B cell (primary cell): ENCODE data around the gene C11orf54. TPM values are rescaled to one million over a fixed set of nuclear protein-coding genes. Genes with fewer than 3 reads are reported as not detected.

Source experiments
- ATAC-seq: fragments of 200-7000 bp; cut with Tn5 transposase; one replicate; pipeline ENCODE4 v1.10.0; 2021; ENCODE audit warnings: low read depth, mild to moderate bottlenecking, moderate number of reproducible peaks, moderate library complexity
- CTCF ChIA-PET: fragments of 350-600 bp; sonication (Branson Sonifier 250); formaldehyde crosslinking; loops from one replicate; lab custom pipeline; 2021; ENCODE audit warnings: antibody characterized with exemption, inconsistent platforms; lab: Charles Lee
- POLR2A ChIA-PET: fragments of 350-600 bp; sonication (Branson Sonifier 250); formaldehyde crosslinking; loops from one replicate; lab custom pipeline; 2021; ENCODE audit warnings: antibody characterized with exemption; lab: Charles Lee
- DNase-seq: peaks from one replicate; pipeline ENCODE4 v3.0.0; 2013
- H2AFZ ChIP-seq: 2 replicates; pipeline ENCODE4 v1.6.1; 2012; ENCODE audit warnings: mild to moderate bottlenecking, low read depth, low read length; ENCODE audit not compliant: insufficient read depth, poor library complexity, severe bottlenecking
- H3K27ac ChIP-seq, 2 donors: 1 replicate in 1 of 2; 2 replicates in 1 of 2; pipeline ENCODE4 v1.5.1; 2012 to 2013; ENCODE audit warnings: low read length in 2 of 2, mild to moderate bottlenecking in 2 of 2, moderate library complexity in 1 of 2
- H3K27me3 ChIP-seq, 4 experiments: fragments of 200-600 bp in 1 of 4; sonication (generic) in 1 of 4; replicated peaks in 1 of 4; 1 replicate in 2 of 4; 2 replicates in 2 of 4; pipeline versions ENCODE4 v1.6.1 to v1.7.0; 2013 to 2016; ENCODE audit warnings: low read length in 3 of 4, mild to moderate bottlenecking in 2 of 4, mixed read lengths in 1 of 4, moderate library complexity in 1 of 4; ENCODE audit not compliant: insufficient read depth in 4 of 4, control insufficient read depth in 3 of 4; ENCODE audit errors: control extremely low read depth in 1 of 4
- H3K36me3 ChIP-seq, 2 experiments: replicated peaks in 1 of 2; 1 replicate in 1 of 2; 2 replicates in 1 of 2; pipeline versions ENCODE4 v1.6.1 to v1.7.1; 2013; ENCODE audit warnings: low read length in 1 of 2; ENCODE audit not compliant: insufficient read depth in 2 of 2, control insufficient read depth in 1 of 2; ENCODE audit errors: control extremely low read depth in 1 of 2, extremely low read depth in 1 of 2
- H3K4me1 ChIP-seq, 2 donors: fragments of 200-600 bp in 1 of 2; sonication (generic) in 1 of 2; 1 replicate in 1 of 2; 2 replicates in 1 of 2; pipeline versions ENCODE4 v1.5.1 to v1.6.1; 2013 to 2017; ENCODE audit warnings: low read length in 2 of 2; ENCODE audit not compliant: control insufficient read depth in 2 of 2, insufficient read depth in 2 of 2
- H3K4me2 ChIP-seq: replicated peaks from 2 replicates; pipeline ENCODE3; 2012; ENCODE audit warnings: mild to moderate bottlenecking, low read depth, low read length; ENCODE audit not compliant: poor library complexity, severe bottlenecking
- H3K4me3 ChIP-seq, 5 experiments: fragments of 200-600 bp in 1 of 5; sonication (generic) in 1 of 5; 1 replicate in 3 of 5; 2 replicates in 2 of 5; pipeline versions ENCODE4 v1.5.1 to v1.7.0; 2011 to 2016; ENCODE audit warnings: low read length in 4 of 5, mild to moderate bottlenecking in 4 of 5, low read depth in 2 of 5, control low read depth in 1 of 5, moderate library complexity in 1 of 5; ENCODE audit not compliant: insufficient read depth in 1 of 5; ENCODE audit errors: control extremely low read depth in 1 of 5, extremely low read depth in 1 of 5
- H3K79me2 ChIP-seq: fragments of 200-600 bp; sonication (generic); one replicate; pipeline ENCODE4 v1.6.0; 2016; ENCODE audit warnings: low read length; ENCODE audit not compliant: control insufficient read depth, insufficient read depth
- H3K9ac ChIP-seq: fragments of 200-600 bp; sonication (generic); 2 replicates; pipeline ENCODE4 v1.6.1; 2017; ENCODE audit warnings: mild to moderate bottlenecking, low read length, moderate library complexity
- H3K9me3 ChIP-seq, 3 donors: one replicate each; pipeline versions ENCODE4 v1.6.1 to v1.7.1; 2013; ENCODE audit warnings: low read length in 2 of 3; ENCODE audit not compliant: control insufficient read depth in 2 of 3, insufficient read depth in 1 of 3; ENCODE audit errors: control extremely low read depth in 1 of 3
- H4K20me1 ChIP-seq: 2 replicates; pipeline ENCODE4 v1.6.0; 2012; ENCODE audit warnings: mild to moderate bottlenecking, low read length; ENCODE audit not compliant: insufficient read depth, control insufficient read depth, poor library complexity, severe bottlenecking
- H3K27ac Mint-ChIP-seq: one replicate; pipeline ENCODE4 v1.8.0; 2021; ENCODE audit warnings: mixed read lengths
- H3K27me3 Mint-ChIP-seq: one replicate; pipeline ENCODE4 v1.8.0; 2021; ENCODE audit warnings: mixed read lengths
- H3K4me1 Mint-ChIP-seq: one replicate; pipeline ENCODE4 v1.8.0; 2021; ENCODE audit warnings: mixed read lengths
- H3K4me3 Mint-ChIP-seq: one replicate; pipeline ENCODE4 v1.8.0; 2021; ENCODE audit warnings: mixed read lengths
- H3K9me3 Mint-ChIP-seq: one replicate; pipeline ENCODE4 v1.8.0; 2022; ENCODE audit warnings: mixed read lengths; ENCODE audit not compliant: insufficient read depth
- EZH2 ChIP-seq: IDR thresholded peaks from 2 replicates; pipeline ENCODE4 v1.6.1; 2012; ENCODE audit warnings: borderline replicate concordance, low read depth, mild to moderate bottlenecking, moderate library complexity, low read length; ENCODE audit not compliant: insufficient read depth, poor library complexity, severe bottlenecking
- WGBS: methylation state at CpG from one replicate; pipeline ENCODE4 v1.1.5; 2013; ENCODE audit warnings: missing lambda C conversion rate; ENCODE audit not compliant: insufficient coverage; 5-methylcytosine and 5-hydroxymethylcytosine counted together
- intact Hi-C: fragments of 100-400 bp; cut with micrococcal nuclease; formaldehyde crosslinking; loops from one replicate; pipeline ENCODE4 v1.10.0; 2022
- polyA plus RNA-seq: library from polyadenylated mRNA; depleted of rRNA; stranded (reverse); fragments of >200 nt; gene quantifications from 2 replicates; pipeline ENCODE4 v1.2.3, GENCODE V29; 2012
- total RNA-seq, 2 donors: library from RNA; stranded (reverse); fragments of 120-200 nt in 1 of 2; gene quantifications; 1 replicate in 1 of 2; 2 replicates in 1 of 2; pipeline versions ENCODE4 v1.2.3 to v1.2.4, GENCODE V29; 2013 to 2022
- TF ChIP-seq, protein P1 (sequence below): fragments of 200-600 bp; IDR thresholded peaks from one replicate; pipeline ENCODE4 v1.8.0; 2022; ENCODE audit warnings: antibody characterized with exemption, mild to moderate bottlenecking

The C11orf54 gene
- total and polyA plus RNA-seq, 2 donors (not counting 1 experiment from before 2014, with no cell fraction given), result 9.2 to 38.9 TPM

GRCh38 chr11:93717501-93717900 lies 24.0 kb upstream of the C11orf54 start:
- Mint-ChIP-seq H3K4me1 (peaks cover 36% of the 10 kb centered on the region), H3K27me3 (no peaks in the 10 kb centered on the region), H3K27ac (peak overlapping the region; percentile 86), H3K9me3 (no peaks in the 10 kb centered on the region), H3K4me3 (peak overlapping the region; percentile 20)
- WGBS, result 100% methylated on average over 1 of the region's 1 CpG
- peaks cover 26 to 27% of the 10 kb centered on the region in 2 donors for H3K4me1 ChIP-seq
- no peak overlapping the region for H2AFZ ChIP-seq
- H3K4me2 ChIP-seq, result peak overlapping the region; percentile 61
- H3K36me3 ChIP-seq, result peaks cover 5 to 22% of the 10 kb centered on the region in 2 experiments
- peak overlapping the region in 1 of 5 experiments; percentile 43 for H3K4me3 ChIP-seq
- intact Hi-C loops, result loop anchor here (5.0 kb wide), 1 partner anchor 55 kb away; the partner anchor contains the start of gene CEP295
- no peak for ATAC-seq
- DNase-seq, result no peak
- H3K9me3 ChIP-seq, result peaks cover 0 to 4% (median 0%) of the 10 kb centered on the region in 3 donors
- H3K9ac ChIP-seq, result peak overlapping the region; percentile 48
- TF ChIP-seq, protein P1, sequence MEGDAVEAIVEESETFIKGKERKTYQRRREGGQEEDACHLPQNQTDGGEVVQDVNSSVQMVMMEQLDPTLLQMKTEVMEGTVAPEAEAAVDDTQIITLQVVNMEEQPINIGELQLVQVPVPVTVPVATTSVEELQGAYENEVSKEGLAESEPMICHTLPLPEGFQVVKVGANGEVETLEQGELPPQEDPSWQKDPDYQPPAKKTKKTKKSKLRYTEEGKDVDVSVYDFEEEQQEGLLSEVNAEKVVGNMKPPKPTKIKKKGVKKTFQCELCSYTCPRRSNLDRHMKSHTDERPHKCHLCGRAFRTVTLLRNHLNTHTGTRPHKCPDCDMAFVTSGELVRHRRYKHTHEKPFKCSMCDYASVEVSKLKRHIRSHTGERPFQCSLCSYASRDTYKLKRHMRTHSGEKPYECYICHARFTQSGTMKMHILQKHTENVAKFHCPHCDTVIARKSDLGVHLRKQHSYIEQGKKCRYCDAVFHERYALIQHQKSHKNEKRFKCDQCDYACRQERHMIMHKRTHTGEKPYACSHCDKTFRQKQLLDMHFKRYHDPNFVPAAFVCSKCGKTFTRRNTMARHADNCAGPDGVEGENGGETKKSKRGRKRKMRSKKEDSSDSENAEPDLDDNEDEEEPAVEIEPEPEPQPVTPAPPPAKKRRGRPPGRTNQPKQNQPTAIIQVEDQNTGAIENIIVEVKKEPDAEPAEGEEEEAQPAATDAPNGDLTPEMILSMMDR, result no peak
- TF ChIP-seq EZH2, result no peak
- H3K27ac ChIP-seq, result peak overlapping the region; percentile 81 to 92
- CTCF ChIA-PET, result interaction anchor here (1.1 to 2.5 kb wide), 4 partner anchors 13 to 64 kb away, joined by 3 to 14 read pairs (median 4); partner anchors contain the start of genes C11orf54, CEP295 and TAF1D
- H3K27me3 ChIP-seq, result no peaks in the 10 kb centered on the region
- H4K20me1 ChIP-seq, result no peaks in the 10 kb centered on the region
- POLR2A ChIA-PET, result interaction anchor here (3.5 kb wide), 1 partner anchor 24 kb away, joined by 19 read pairs; the partner anchor contains the start of genes C11orf54 and TAF1D
- H3K79me2 ChIP-seq, result peaks cover 33% of the 10 kb centered on the region

DNA sequence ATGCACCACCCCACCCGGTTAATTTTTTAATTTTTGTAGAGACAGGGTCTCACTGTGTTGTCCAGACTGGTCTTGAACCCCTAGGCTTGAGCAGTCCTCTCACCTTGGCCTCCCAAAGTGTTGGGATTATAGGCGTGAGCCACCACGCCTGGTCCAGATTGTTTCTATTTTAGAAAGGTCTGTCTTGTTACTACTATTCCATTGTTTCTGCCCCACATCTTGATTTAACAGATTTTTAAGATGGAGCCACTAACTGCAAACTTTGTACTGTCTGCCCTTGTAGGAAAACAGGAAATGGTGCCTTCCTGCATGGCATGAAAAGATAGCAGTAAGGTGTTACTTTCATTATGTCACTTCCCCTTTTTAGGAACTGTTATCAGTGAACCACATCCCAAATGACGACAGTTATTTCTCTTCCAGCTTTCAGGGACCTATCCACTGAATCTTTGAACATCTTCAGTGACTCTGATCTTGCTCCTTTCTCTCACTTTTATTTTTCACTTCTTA lies 23.4 kb upstream of the C11orf54 start:
- Histone ChIP-seq H3K27me3 (no peaks in the 10 kb centered on the region), H3K9ac (peak overlapping the region; percentile 48), H2AFZ (peak overlapping the region; percentile 29), H3K9me3 (peaks cover 0 to 4% (median 0%) of the 10 kb centered on the region in 3 donors), H3K79me2 (peaks cover 30% of the 10 kb centered on the region), H3K4me1 (peaks cover 26 to 27% of the 10 kb centered on the region in 2 donors), H3K4me2 (peak overlapping the region; percentile 61), H3K27ac (peak overlapping the region; percentile 81 to 92), H4K20me1 (no peaks in the 10 kb centered on the region), H3K4me3 (peak overlapping the region in 3 of 5 experiments; percentile 1 to 43 (median 21)), H3K36me3 (peaks cover 4 to 23% of the 10 kb centered on the region in 2 experiments)
- 0% methylated on average over 1 of the region's 4 CpGs for WGBS
- Mint-ChIP-seq H3K4me1 (peaks cover 36% of the 10 kb centered on the region), H3K4me3 (peak overlapping the region; percentile 61), H3K27me3 (no peaks in the 10 kb centered on the region), H3K9me3 (no peaks in the 10 kb centered on the region), H3K27ac (peak overlapping the region; percentile 86)
- ATAC-seq (peak; percentile 95), DNase-seq (peak; percentile 88)
- ChIA-PET CTCF (interaction anchor here (1.1 to 2.5 kb wide), 5 partner anchors 11 to 64 kb away, joined by 3 to 14 read pairs (median 3); partner anchors contain the start of genes C11orf54, CEP295 and TAF1D), POLR2A (interaction anchor here (0.6 to 3.5 kb wide), 2 partner anchors 23 to 49 kb away, joined by 3 to 19 read pairs; partner anchors contain the start of genes C11orf54 and TAF1D)
- TF ChIP-seq, protein P1, result no peak
- TF ChIP-seq EZH2, result no peak
- intact Hi-C loops, result loop anchor here (1.0 to 5.0 kb wide), 2 partner anchors 23 to 56 kb away; partner anchors contain the start of genes C11orf54, CEP295 and TAF1D
